GM12864 (cell line): Measurements from ENCODE around the gene FLG2.

Experiments used
- DNase-seq: peaks from one replicate; pipeline ENCODE4 v3.0.0-alpha.2; 2011; ENCODE audit warnings: low read depth
- H3K4me3 ChIP-seq: 2 replicates; pipeline ENCODE4 v1.5.1; 2011; ENCODE audit warnings: mild to moderate bottlenecking, low read depth, low read length, control low read depth
- TF ChIP-seq, protein P1 (sequence below): IDR thresholded peaks from 2 replicates; pipeline ENCODE4 v1.5.1; 2011; ENCODE audit warnings: low read depth, mild to moderate bottlenecking, moderate library complexity, low read length, control low read depth, inconsistent platforms; ENCODE audit errors: missing control alignments

Gene FLG2

GRCh38 chr1:152348447-152348846, 11.4 kb downstream of the FLG2 start:
- TF ChIP-seq, protein P1, sequence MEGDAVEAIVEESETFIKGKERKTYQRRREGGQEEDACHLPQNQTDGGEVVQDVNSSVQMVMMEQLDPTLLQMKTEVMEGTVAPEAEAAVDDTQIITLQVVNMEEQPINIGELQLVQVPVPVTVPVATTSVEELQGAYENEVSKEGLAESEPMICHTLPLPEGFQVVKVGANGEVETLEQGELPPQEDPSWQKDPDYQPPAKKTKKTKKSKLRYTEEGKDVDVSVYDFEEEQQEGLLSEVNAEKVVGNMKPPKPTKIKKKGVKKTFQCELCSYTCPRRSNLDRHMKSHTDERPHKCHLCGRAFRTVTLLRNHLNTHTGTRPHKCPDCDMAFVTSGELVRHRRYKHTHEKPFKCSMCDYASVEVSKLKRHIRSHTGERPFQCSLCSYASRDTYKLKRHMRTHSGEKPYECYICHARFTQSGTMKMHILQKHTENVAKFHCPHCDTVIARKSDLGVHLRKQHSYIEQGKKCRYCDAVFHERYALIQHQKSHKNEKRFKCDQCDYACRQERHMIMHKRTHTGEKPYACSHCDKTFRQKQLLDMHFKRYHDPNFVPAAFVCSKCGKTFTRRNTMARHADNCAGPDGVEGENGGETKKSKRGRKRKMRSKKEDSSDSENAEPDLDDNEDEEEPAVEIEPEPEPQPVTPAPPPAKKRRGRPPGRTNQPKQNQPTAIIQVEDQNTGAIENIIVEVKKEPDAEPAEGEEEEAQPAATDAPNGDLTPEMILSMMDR: peak; percentile 15
- DNase-seq: no peak
- no peak overlapping the region for H3K4me3 ChIP-seq

DNA sequence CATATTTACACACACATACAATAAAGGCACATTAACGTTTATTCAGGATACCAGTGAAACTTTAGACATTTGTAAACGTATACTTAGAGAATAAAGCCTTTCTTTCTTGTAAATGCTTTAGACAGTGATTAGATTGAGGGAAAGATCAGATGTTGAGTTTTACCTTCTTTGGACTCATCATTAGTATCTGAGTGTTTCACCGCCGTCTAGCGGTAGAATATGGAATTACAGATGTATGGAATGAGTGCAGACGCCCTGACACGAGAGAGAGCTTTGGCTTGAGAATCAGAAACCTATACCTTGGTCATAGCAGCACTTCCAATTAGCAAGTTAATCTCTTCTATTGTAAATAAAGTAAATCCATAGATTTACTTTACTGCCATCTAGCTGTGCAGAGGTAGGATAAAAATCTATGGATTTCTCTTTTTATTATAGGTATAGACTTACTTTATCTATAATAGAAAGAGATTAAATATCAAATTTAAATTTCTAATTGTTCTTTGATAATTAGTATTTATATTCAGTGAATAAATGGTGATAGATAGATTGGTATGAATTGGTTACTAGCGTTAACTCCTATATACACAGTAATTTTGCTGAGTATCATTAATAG, 12.6 kb downstream of the FLG2 start:
- peak; percentile 35 for DNase-seq
- TF ChIP-seq, protein P1: peak; percentile 87

DNA sequence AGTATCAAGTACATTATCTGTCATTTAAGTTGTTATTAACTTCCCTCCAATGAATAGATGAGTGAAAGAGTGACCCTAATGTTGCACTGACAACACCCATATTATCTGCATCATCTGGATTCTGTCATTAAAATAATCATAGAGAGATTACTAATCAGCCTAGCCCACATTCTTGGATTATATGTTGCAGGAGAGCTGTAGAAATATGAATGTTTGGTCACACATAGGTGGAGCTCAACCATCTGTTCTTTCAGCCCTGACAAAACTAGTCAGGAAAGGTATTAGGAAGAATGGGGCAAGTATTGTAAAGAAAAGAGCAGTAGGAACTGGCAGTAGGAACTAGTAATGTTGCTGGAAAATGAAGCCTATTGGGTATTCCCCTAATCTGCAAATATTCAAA, 15.4 kb downstream of the FLG2 start:
- TF ChIP-seq, protein P1: no peak
- DNase-seq: no peak
- no peak overlapping the region for H3K4me3 ChIP-seq

More for the DNA sequence above, 12.6 kb downstream of the FLG2 start:
- H3K4me3 ChIP-seq: no peak overlapping the region

GRCh38 chr1:152343006-152343405, 16.8 kb downstream of the FLG2 start:
- H3K4me3 ChIP-seq: no peak overlapping the region
- TF ChIP-seq, protein P1: no peak
- DNase-seq: no peak

GRCh38 chr1:152335399-152335798, 24.4 kb downstream of the FLG2 start:
- TF ChIP-seq, protein P1: no peak
- no peak for DNase-seq
- no peak overlapping the region for H3K4me3 ChIP-seq

GRCh38 chr1:152328801-152329391, 30.9 kb downstream of the FLG2 start:
- no peak overlapping the region for H3K4me3 ChIP-seq
- no peak for DNase-seq
- TF ChIP-seq, protein P1: no peak

DNA sequence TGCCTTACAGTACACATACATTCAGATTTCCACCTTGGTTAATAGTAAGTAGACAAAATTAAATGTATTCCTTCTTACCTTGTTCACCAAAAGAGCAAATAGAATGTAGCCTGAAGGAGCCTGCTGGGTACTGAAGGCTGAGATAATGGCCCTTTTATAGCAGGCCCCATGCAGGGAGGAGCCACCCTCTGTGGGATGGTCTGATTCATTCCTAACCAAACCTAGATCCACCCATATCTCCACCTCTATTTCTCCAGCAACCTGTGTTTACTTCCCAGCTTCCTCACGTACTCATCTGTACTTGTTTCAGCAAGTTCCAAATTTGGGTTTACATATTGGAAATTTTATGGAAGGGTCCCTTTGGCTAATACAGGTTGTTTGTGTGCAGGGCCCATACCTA, 34.7 kb downstream of the FLG2 start, which contains the start of gene FLG:
Gene FLG, minus strand, starts transcription at position 129 of the 400 bp plus-strand sequence. CDS start 9,783 bp downstream, outside the sequence.
- no peak for DNase-seq
- TF ChIP-seq, protein P1: no peak
- no peak within 1 kb of the TSS for H3K4me3 ChIP-seq
